ENCODE results near the gene SPRED1. TPM values are rescaled to one million over a fixed set of nuclear protein-coding genes. Genes with fewer than 3 reads are reported as not detected.
A peak's percentile ranks its signal among the peaks of the same experiment; 100 is the strongest.

The SPRED1 gene
- total and polyA plus RNA-seq, 2 donors (not counting 1 experiment from before 2014, with no cell fraction given): 0.09 to 2.1 TPM

- H3K4me3 ChIP-seq (ENCODE audit: control extremely low read depth in 1 of 5, extremely low read depth in 1 of 5, insufficient read depth in 1 of 5, low read depth in 2 of 5, low read length in 4 of 5): peak overlapping the region; percentile 9 to 93 (median 79)
- POLR2A ChIA-PET: no interaction called here
- no peak for ATAC-seq (ENCODE audit: low read depth)
- peak overlapping the region; percentile 85 for H2AFZ ChIP-seq (ENCODE audit: insufficient read depth, low read depth, low read length, poor library complexity, severe bottlenecking)
- H3K27me3 ChIP-seq (replicated peaks in 1 of 4; ENCODE audit: control extremely low read depth in 1 of 4, control insufficient read depth in 3 of 4, insufficient read depth in 4 of 4, low read length in 3 of 4): peaks cover 0 to 12% (median 4%) of the 10 kb centered on the region in 4 experiments
- H3K9ac ChIP-seq (ENCODE audit: low read length): peak overlapping the region; percentile 72
- peak overlapping the region; percentile 88 for H3K4me2 ChIP-seq (replicated peaks; ENCODE audit: low read depth, low read length, poor library complexity, severe bottlenecking)
- peak overlapping the region; percentile 77 for H3K27ac Mint-ChIP-seq
- TF ChIP-seq CTCF (IDR thresholded peaks at IDR 0.05): no peak
- TF ChIP-seq EZH2 (IDR thresholded peaks at IDR 0.05; ENCODE audit: borderline replicate concordance, insufficient read depth, low read depth, low read length, poor library complexity, severe bottlenecking): no peak
- H4K20me1 ChIP-seq (ENCODE audit: control insufficient read depth, insufficient read depth, low read length, poor library complexity, severe bottlenecking): no peaks in the 10 kb centered on the region
- H3K9me3 ChIP-seq (ENCODE audit: control extremely low read depth in 1 of 3, control insufficient read depth in 2 of 3, insufficient read depth in 1 of 3, low read length in 2 of 3): no peaks in the 10 kb centered on the region
- H3K79me2 ChIP-seq (ENCODE audit: control insufficient read depth, insufficient read depth, low read length): no peaks in the 10 kb centered on the region
- CTCF ChIA-PET: interaction anchor here (1.2 kb wide), 1 partner anchor 101 kb away, joined by 5 read pairs; no protein-coding TSS in a partner anchor
- H3K27ac ChIP-seq (ENCODE audit: low read length in 2 of 2): no peak overlapping the region
- peaks cover 9% of the 10 kb centered on the region for H3K27me3 Mint-ChIP-seq
- intact Hi-C loops (cut with micrococcal nuclease): loop anchor here (2.0 to 5.0 kb wide), 4 partner anchors 181 to 419 kb away; partner anchors contain the start of genes FAM98B and RASGRP1
- H3K4me3 Mint-ChIP-seq: peak overlapping the region; percentile 90
- no CpG with 5 or more reads among the region's 4 CpGs for WGBS (ENCODE audit: insufficient coverage)
- no peaks in the 10 kb centered on the region for H3K9me3 Mint-ChIP-seq (ENCODE audit: insufficient read depth)
- no peaks in the 10 kb centered on the region for H3K36me3 ChIP-seq (replicated peaks in 1 of 2; ENCODE audit: control extremely low read depth in 1 of 2, control insufficient read depth in 1 of 2, extremely low read depth in 1 of 2, insufficient read depth in 2 of 2, low read length in 1 of 2)
- H3K4me1 ChIP-seq (ENCODE audit: control insufficient read depth in 2 of 2, insufficient read depth in 2 of 2, low read length in 2 of 2): peaks cover 21 to 28% of the 10 kb centered on the region in 2 donors
- peak; percentile 43 for DNase-seq
- H3K4me1 Mint-ChIP-seq: peaks cover 34% of the 10 kb centered on the region
Observed at GRCh38 chr15:38253351-38253781, 730 bp downstream of the SPRED1 start.
